A549 (cell line): ENCODE measurements around the gene FER. TPM values are rescaled to one million over a fixed set of nuclear protein-coding genes. Genes with fewer than 3 reads are reported as not detected.

ENCODE experiments used
- ATAC-seq, 2 experiments: fragments of 200-7000 bp in 1 of 2; fragments of >200 bp in 1 of 2; cut with Nextera tagmentation in 1 of 2; cut with Tn5 transposase in 1 of 2; 3 replicates each; pipeline versions ENCODE4 v1.8.0 to v1.9.1; 2018 to 2020; ENCODE audit warnings: mild to moderate bottlenecking in 1 of 2, moderate library complexity in 1 of 2
- CTCF ChIA-PET: fragments of 300-600 bp; sonication (Branson Sonifier 250); formaldehyde crosslinking; extraction: SDS; loops from one replicate; lab custom pipeline; 2021; ENCODE audit warnings: antibody characterized with exemption, inconsistent platforms; lab: Yijun Ruan, JAX
- POLR2A ChIA-PET: fragments of 350-600 bp; formaldehyde crosslinking; extraction: SDS; loops from one replicate; lab custom pipeline; 2021; ENCODE audit warnings: antibody characterized with exemption, inconsistent platforms; lab: Yijun Ruan, JAX
- DNase-seq, 2 experiments: peaks; one replicate each; pipeline versions ENCODE4 v3.0.0 to v3.0.0-alpha.2; 2011 to 2016; ENCODE audit warnings: low read depth in 1 of 2, low spot score in 1 of 2
- FAIRE-seq: peaks from 2 replicates; lab custom pipeline; 2011; peaks lifted over from hg19 to GRCh38; lab: Jason Lieb, UNC
- H3K27ac ChIP-seq, 2 experiments: fragments of >200 bp; sonication (Bioruptor Twin); formaldehyde crosslinking; 3 replicates each; pipeline ENCODE4 v1.5.1; 2016 to 2017
- H3K4me1 ChIP-seq: fragments of >200 bp; sonication (Bioruptor Twin); formaldehyde crosslinking; 3 replicates; pipeline ENCODE4 v1.6.1; 2016
- H3K4me2 ChIP-seq: fragments of >200 bp; sonication (Bioruptor Twin); formaldehyde crosslinking; 3 replicates; pipeline ENCODE4 v1.6.1; 2016
- H3K4me3 ChIP-seq: fragments of >200 bp; sonication (Bioruptor Twin); formaldehyde crosslinking; 3 replicates; pipeline ENCODE4 v1.5.1; 2016
- H3K9me3 ChIP-seq: fragments of >200 bp; sonication (Bioruptor Twin); formaldehyde crosslinking; 3 replicates; pipeline ENCODE4 v1.6.1; 2016
- ATOH8 ChIP-seq: fragments of 250-450 bp; sonication (Bioruptor Pico); IDR thresholded peaks from 2 replicates; pipeline ENCODE4 v1.5.0; 2020; ENCODE audit warnings: low read depth, mild to moderate bottlenecking, moderate library complexity
- BCL3 ChIP-seq: fragments of >200 bp; sonication (Bioruptor Twin); formaldehyde crosslinking; IDR thresholded peaks from 3 replicates; pipeline ENCODE4 v1.6.1; 2016
- BHLHE40 ChIP-seq: IDR thresholded peaks from 2 replicates; pipeline ENCODE4 v1.6.1; 2012; ENCODE audit warnings: low read depth, low read length, inconsistent platforms
- CBX2 ChIP-seq: fragments of 200-600 bp; sonication (generic); IDR thresholded peaks from 2 replicates; pipeline ENCODE4 v1.6.1; 2016; ENCODE audit warnings: low read depth, mild to moderate bottlenecking, borderline replicate concordance
- CBX8 ChIP-seq: fragments of 200-600 bp; sonication (generic); IDR thresholded peaks from 2 replicates; pipeline ENCODE4 v1.6.1; 2016
- EHF ChIP-seq: fragments of 250-450 bp; sonication (Bioruptor Pico); IDR thresholded peaks from 2 replicates; pipeline ENCODE4 v1.5.0; 2020; ENCODE audit warnings: mild to moderate bottlenecking
- ELK1 ChIP-seq: fragments of 150-350 bp; IDR thresholded peaks from 2 replicates; pipeline ENCODE4 v1.6.1; 2014; ENCODE audit warnings: low read depth, mild to moderate bottlenecking, low read length
- FOSB ChIP-seq: fragments of 250-450 bp; sonication (Bioruptor Pico); IDR thresholded peaks from 2 replicates; pipeline ENCODE4 v1.5.0; 2020; ENCODE audit warnings: mild to moderate bottlenecking, moderate library complexity
- FOSL2 ChIP-seq, 2 experiments: fragments of 450-650 bp in 1 of 2; fragments of >200 bp in 1 of 2; sonication (Bioruptor Twin) in 1 of 2; formaldehyde crosslinking; IDR thresholded peaks; 2 replicates each; pipeline versions ENCODE4 v1.5.0 to v1.6.1; 2016 to 2020; ENCODE audit warnings: mild to moderate bottlenecking in 1 of 2, moderate library complexity in 1 of 2
- GATA3 ChIP-seq: IDR thresholded peaks from 2 replicates; pipeline ENCODE4 v1.6.1; 2012; ENCODE audit warnings: borderline replicate concordance
- HES2 ChIP-seq: fragments of >200 bp; sonication (Bioruptor Twin); formaldehyde crosslinking; IDR thresholded peaks from 2 replicates; pipeline ENCODE4 v1.6.1; 2016
- HMGXB4 ChIP-seq: fragments of 250-450 bp; sonication (Bioruptor Pico); IDR thresholded peaks from 2 replicates; pipeline ENCODE4 v1.5.0; 2021; ENCODE audit warnings: mild to moderate bottlenecking, moderate library complexity, borderline replicate concordance
- HOXA7 ChIP-seq: fragments of 250-450 bp; sonication (Bioruptor Pico); IDR thresholded peaks from 2 replicates; pipeline ENCODE4 v1.5.0; 2020; ENCODE audit warnings: mild to moderate bottlenecking, moderate library complexity
- JUNB ChIP-seq: fragments of >200 bp; sonication (Bioruptor Twin); formaldehyde crosslinking; IDR thresholded peaks from 2 replicates; pipeline ENCODE4 v1.6.1; 2016
- MAFK ChIP-seq: fragments of 450-650 bp; IDR thresholded peaks from 2 replicates; pipeline ENCODE4 v1.6.1; 2014; ENCODE audit not compliant: partially characterized antibody
- MAX ChIP-seq: IDR thresholded peaks from 2 replicates; pipeline ENCODE4 v1.6.1; 2012
- NPAS2 ChIP-seq: fragments of 250-450 bp; sonication (Bioruptor Pico); IDR thresholded peaks from 2 replicates; pipeline ENCODE4 v1.8.0; 2022; ENCODE audit warnings: mild to moderate bottlenecking, moderate library complexity, borderline replicate concordance
- NR3C1 ChIP-seq: fragments of >200 bp; sonication (Bioruptor Twin); formaldehyde crosslinking; IDR thresholded peaks from 3 replicates; pipeline ENCODE4 v1.6.1; 2017
- PBX3 ChIP-seq: IDR thresholded peaks from 2 replicates; pipeline ENCODE4 v1.6.1; 2012
- PHF8 ChIP-seq: fragments of 200-600 bp; sonication (generic); IDR thresholded peaks from 2 replicates; pipeline ENCODE4 v1.6.1; 2016; ENCODE audit warnings: low read depth, mild to moderate bottlenecking, antibody characterized with exemption, moderate library complexity, borderline replicate concordance
- POLR2AphosphoS2 ChIP-seq: conservative IDR thresholded peaks from 2 replicates; pipeline ENCODE4 v1.6.1; 2012; ENCODE audit warnings: low read length, improper control_type of control experiment, inconsistent platforms
- RARB ChIP-seq: fragments of 250-450 bp; sonication (Bioruptor Pico); IDR thresholded peaks from 2 replicates; pipeline ENCODE4 v1.8.0; 2021; ENCODE audit warnings: mild to moderate bottlenecking, moderate library complexity
- REST ChIP-seq: fragments of 200-600 bp; sonication (generic); IDR thresholded peaks from 2 replicates; pipeline ENCODE4 v1.6.1; 2016; ENCODE audit warnings: antibody characterized with exemption, mild to moderate bottlenecking, moderate library complexity
- RNF2 ChIP-seq: fragments of 200-600 bp; sonication (generic); IDR thresholded peaks from 2 replicates; pipeline ENCODE4 v1.6.1; 2016; ENCODE audit warnings: low read depth, mild to moderate bottlenecking, antibody characterized with exemption, moderate library complexity, borderline replicate concordance
- SREBF2 ChIP-seq: fragments of 450-650 bp; IDR thresholded peaks from 2 replicates; pipeline ENCODE4 v1.6.1; 2014; ENCODE audit warnings: mild to moderate bottlenecking, moderate library complexity
- TFCP2L1 ChIP-seq: fragments of 250-450 bp; sonication (Bioruptor Pico); IDR thresholded peaks from 2 replicates; pipeline ENCODE4 v1.5.0; 2021; ENCODE audit warnings: mild to moderate bottlenecking
- ZSCAN20 ChIP-seq: fragments of 250-450 bp; sonication (Bioruptor Pico); IDR thresholded peaks from 2 replicates; pipeline ENCODE4 v1.8.0; 2022; ENCODE audit warnings: mild to moderate bottlenecking, moderate library complexity
- WGBS: methylation state at CpG from one replicate; pipeline ENCODE4 v1.1.6; 2017; ENCODE audit errors: missing lambda C conversion rate; 5-methylcytosine and 5-hydroxymethylcytosine counted together
- polyA plus RNA-seq, 4 experiments: library from polyadenylated mRNA; depleted of rRNA in 3 of 4; stranded (reverse); fragments of >200 nt; fragmentation: RNase III in 1 of 4; extraction: RNeasy Plus Mini Kit Qiagen cat#74134 plus additional on column Dnase treatment in 1 of 4; gene quantifications; 2 replicates in 3 of 4; 3 replicates in 1 of 4; pipeline ENCODE4 v1.2.3, GENCODE V29; 2011 to 2017

FER gene
- polyA plus RNA-seq, 2 of the 4 experiments (the other 2 are of a cell fraction): 3.6 to 12.3 TPM

- no peak for TF ChIP-seq BCL3
- no peak for TF ChIP-seq RNF2
- TF ChIP-seq SREBF2: no peak
- no peak for TF ChIP-seq JUNB
- no peak for TF ChIP-seq EHF (CRISPR knock-in tag)
- no peak for TF ChIP-seq HOXA7
- TF ChIP-seq CBX2: no peak
- no peak for TF ChIP-seq POLR2AphosphoS2
- TF ChIP-seq BHLHE40: no peak
- no peak for TF ChIP-seq FOSB (CRISPR knock-in tag)
- no peak for TF ChIP-seq FOSL2 (IDR thresholded peaks at IDR 0.05)
- TF ChIP-seq FOSL2 (CRISPR knock-in tag; IDR thresholded peaks at IDR 0.05): no peak
- no peak for TF ChIP-seq PBX3
These were observed 455 bp upstream of the FER start (continued) for GRCh38 chr5:108747111-108747773.

- ATAC-seq (peak; percentile 95 to 97), DNase-seq (peak; percentile 95 to 98), FAIRE-seq (peak; percentile 86)
- Histone ChIP-seq H3K4me3 (peak overlapping the region; percentile 77), H3K27ac (peak overlapping the region; percentile 83 to 94), H3K9me3 (no peaks in the 10 kb centered on the region), H3K4me1 (peaks cover 20% of the 10 kb centered on the region), H3K4me2 (peak overlapping the region; percentile 94)
- WGBS: 0% methylated on average over 8 of the region's 69 CpGs
- POLR2A ChIA-PET: interaction anchor here (0.6 to 3.1 kb wide), 5 partner anchors 18 to 662 kb away, joined by 4 to 47 read pairs (median 5); partner anchors contain the start of gene PJA2
- CTCF ChIA-PET: no interaction called here
- no peak for TF ChIP-seq ZSCAN20 (CRISPR knock-in tag)
- no peak for TF ChIP-seq HMGXB4 (CRISPR knock-in tag)
- no peak for TF ChIP-seq REST
- no peak for TF ChIP-seq MAFK
- TF ChIP-seq RARB (CRISPR knock-in tag): no peak
- TF ChIP-seq ATOH8 (CRISPR knock-in tag): no peak
- no peak; the same call in none of the 2 replicates for TF ChIP-seq MAX
- TF ChIP-seq HOXA7: no peak
- no peak for TF ChIP-seq NPAS2 (CRISPR knock-in tag)
- no peak for TF ChIP-seq ELK1
- no peak for TF ChIP-seq GATA3
- no peak for TF ChIP-seq NR3C1
- TF ChIP-seq TFCP2L1: no peak
- no peak for TF ChIP-seq CBX2
- no peak for TF ChIP-seq CBX8
- peak; percentile 99 for TF ChIP-seq PHF8
- TF ChIP-seq HES2: no peak
These were observed 867 bp downstream of the FER start for GRCh38 chr5:108748401-108749127.
